GM19397 (cell line): ENCODE results near the gene EVPLL.
"Not testable (repeated sequence)": the region's sequence is repeated elsewhere in the genome, so short reads cannot be mapped to it uniquely, and the experiment has no call there.

Source experiments
- ATAC-seq: cut with Tn5 transposase; IDR thresholded peaks from one replicate; pipeline ENCODE4 v1.9.1; 2021; ENCODE audit warnings: mild to moderate bottlenecking, moderate library complexity; ENCODE audit not compliant: unreplicated experiment

EVPLL gene

GRCh38 chr17:18422464-18422863 is 44.9 kb downstream of the EVPLL start:
- ATAC-seq, result not testable (repeated sequence)

GRCh38 chr17:18423015-18423414 is 45.4 kb downstream of the EVPLL start:
- not testable (repeated sequence) for ATAC-seq

GRCh38 chr17:18425593-18425992 is 48.0 kb downstream of the EVPLL start:
- ATAC-seq, result not testable (repeated sequence)

DNA sequence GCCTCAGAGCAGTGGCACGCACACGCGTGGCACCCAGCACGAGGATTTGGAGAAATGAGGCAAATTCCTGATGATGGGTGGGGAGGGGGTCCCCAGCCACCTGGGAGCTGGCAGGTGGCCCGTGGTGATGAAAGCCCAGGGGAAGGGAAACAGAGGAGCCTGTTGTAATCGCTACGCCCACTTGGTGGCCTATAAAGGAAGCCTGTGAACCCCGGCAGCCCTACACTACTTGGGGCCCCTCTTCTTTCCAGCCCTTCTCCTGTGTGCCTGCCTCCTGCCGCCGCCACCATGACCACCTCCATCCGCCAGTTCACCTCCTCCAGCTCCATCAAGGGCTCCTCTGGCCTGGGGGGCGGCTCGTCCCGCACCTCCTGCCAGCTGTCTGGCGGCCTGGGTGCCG is 49.1 kb downstream of the EVPLL start:
- not testable (repeated sequence) for ATAC-seq

DNA sequence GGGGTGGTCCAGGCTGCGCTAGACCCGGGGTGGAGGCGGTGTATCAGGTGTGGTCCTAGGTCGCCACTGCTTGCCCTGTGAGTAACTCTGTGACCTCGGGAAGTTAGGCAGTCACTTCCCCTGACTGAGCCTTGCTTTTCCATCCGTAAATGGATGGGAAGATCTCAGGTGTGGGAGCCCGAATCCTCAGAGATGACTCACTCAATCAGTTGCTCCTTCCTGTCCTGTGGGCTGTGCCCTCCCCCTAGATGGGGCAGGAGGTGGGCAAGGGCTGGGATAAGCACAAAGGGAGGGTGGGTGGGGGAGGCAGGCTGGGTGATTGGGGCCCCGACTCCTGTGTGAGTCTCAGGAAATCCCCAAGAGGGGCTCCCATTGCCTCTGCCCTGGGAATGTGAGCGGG is 54.6 kb downstream of the EVPLL start:
- ATAC-seq, result not testable (repeated sequence)
